Stimulated activated CD4-positive, alpha-beta T cell treated with anti-CD3 and anti-CD28 coated beads, Interleukin-1b, Interleukin-23, amount 100 ng/mL, for 48 hours (primary cell): ENCODE data around the gene GRIK4.

Experiments
- DNase-seq: peaks from one replicate; pipeline ENCODE4 v3.0.0-alpha.2; 2020

GRIK4 gene

DNA sequence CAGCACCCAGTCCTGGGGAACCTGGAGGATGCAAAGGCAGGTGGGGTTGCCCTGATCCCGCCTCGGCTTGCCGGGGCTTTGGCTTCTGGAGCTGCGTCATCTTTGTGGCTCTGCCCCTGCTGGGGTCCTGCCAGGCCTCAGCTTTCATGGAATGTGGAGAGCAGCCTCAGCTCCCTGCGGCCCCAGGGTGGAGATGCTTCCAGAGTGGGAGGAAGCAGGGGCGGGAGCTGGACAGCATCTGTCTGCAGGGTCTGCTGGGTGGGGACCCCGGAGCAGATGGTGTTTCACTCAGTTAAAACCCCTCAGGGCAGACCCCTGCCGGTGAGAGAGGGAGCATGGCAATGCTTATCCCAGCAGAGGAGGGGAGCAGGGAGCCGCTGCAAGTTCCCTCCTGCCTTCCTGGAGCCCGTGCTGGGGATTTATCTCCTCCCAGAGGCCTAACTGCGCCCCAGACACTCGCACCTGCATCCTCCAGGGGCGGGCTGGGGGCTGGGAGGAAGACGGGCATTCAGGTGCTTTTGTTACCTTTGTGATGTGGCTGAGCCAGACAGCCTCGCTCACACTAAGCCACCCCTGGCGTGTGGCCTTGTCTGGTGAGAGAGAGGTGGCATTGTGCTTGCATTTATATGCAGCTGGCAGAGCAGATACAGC is 15.7 kb downstream of the GRIK4 start:
- DNase-seq: no peak

GRCh38 chr11:120528749-120529148 is 17.2 kb downstream of the GRIK4 start:
- no peak for DNase-seq

DNA sequence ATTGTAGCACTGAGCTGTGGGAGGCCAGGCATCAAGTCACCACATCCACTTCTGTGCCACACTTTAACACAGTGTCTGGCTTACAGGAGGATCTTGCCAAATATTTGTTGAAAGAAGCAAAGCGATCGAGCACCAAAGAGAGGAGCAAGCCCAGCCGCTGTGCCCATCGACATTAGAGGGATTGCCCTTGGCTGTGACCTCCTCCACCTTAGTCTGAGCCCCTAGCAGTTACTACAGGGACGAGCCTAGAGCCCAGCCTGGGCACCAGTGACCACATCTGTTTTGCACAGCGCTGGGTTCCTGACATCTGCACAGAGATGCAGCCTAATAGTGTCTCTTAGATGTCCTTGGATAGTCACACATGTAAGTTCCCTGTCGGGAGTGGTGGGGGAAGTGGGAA is 17.7 kb downstream of the GRIK4 start:
- DNase-seq: no peak

- DNase-seq: no peak
Measured at GRCh38 chr11:120529911-120530310, 18.4 kb downstream of the GRIK4 start.

DNA sequence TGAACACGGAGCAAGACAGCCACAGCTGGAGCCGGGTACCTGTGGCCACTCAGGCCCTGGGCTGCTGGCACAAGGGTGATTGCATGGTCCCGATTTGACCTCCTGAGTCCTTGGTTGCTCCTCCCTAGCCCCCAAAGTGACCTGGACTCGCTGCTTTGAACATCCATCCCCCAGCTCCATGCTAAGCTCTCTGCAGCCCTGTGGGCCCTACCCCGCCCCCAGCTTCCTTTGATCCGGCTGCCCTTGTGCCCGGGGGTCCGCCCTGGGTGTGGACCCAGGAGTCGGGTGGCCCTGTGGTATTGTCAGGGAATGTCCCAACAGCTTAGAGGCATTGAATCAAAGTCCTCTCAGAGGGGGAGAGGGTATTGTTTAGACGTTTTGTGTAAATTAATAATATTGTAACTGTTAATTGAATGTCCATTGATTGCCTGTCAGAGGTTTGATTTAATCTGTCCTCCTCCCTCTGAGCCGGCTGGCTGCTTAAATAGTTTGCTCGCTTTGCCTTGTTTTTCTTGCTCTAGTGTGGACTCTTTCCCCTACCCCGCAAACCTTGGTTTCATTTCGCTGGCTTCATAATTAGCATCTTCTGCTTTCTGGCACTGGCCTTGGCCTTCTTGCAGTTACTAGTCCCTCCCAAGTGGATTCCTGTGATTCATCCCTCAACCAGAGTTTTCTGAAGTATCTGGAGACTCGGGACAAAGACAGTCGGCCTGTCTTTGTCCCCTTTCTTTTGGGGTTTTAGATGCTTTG is 20.7 kb downstream of the GRIK4 start:
- no peak for DNase-seq

DNA sequence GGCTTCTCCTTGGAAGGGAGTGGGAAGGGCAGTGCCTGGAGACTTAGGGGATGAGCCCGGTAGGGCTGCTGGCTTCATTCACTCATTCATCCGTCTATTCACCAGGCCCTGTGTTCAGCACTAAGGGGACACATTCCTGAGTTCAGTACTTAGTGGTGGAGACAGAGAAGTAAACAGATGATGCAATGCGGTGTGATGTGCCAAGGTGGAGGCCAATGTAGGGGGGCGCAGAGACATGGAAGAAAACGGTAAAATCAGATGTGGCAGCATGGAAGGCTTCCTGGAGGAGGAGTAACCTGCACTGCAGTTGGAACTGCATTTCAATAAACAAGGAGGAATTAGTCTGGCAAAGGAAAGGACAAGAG is 21.3 kb downstream of the GRIK4 start:
- DNase-seq: no peak

DNA sequence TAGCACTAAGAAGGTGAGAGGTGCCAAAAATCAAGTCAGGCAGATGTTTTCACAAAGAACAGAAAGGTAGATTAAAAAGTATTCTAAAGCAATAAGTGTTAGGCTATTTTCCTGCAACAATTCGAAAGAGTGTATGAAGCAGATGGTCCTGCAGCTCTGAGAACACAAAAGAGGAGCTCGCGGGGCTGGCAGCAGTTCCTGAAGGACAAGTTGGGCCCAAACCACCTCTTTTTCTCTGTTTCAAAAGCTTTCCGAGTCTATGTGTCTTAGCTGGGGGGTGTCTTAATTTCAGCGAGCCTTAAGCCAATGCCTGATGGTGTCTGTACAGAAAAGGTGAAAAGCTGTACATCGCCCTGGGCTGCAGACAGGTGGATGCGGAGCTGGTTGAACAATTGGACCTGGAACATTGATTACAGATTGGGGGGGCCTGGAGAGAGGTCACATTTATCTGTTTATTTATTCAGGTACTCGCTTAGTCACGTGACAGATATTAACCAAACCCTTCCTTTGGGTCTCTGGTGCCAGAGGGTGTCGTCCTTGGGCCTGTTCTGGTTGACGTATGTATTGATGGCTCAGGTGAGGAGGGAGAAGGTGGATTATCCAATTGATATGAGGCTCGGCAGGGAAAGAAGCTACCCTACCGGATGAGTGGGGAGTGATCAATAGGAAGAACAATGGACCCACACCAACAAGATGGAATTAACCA is 24.7 kb downstream of the GRIK4 start:
- no peak for DNase-seq

- no peak for DNase-seq
Measured at GRCh38 chr11:120536797-120537169, 25.2 kb downstream of the GRIK4 start.

DNA sequence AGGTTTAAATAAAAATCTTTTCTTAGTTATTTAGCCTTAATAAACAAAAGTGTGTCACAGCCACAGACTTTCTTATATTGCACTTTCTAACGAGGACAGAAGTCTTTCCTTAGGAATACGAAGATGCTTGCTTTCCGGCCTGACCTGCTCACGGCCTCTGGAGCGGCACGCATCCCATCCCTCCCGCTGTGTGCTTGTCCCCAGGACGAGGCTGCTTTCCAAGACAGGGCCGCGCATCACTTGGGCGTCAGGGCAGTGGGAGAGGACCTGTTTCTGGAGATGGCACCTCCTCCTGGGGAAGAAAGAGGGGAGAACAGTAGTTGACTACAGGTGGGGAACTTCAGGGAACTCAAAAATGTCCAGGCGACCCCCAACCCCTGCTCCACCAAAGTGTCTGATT is 26.4 kb downstream of the GRIK4 start:
- no peak for DNase-seq

GRCh38 chr11:120538707-120539106 is 27.2 kb downstream of the GRIK4 start:
- no peak for DNase-seq

- DNase-seq: no peak
Measured at GRCh38 chr11:120539667-120540369, 28.3 kb downstream of the GRIK4 start.

DNA sequence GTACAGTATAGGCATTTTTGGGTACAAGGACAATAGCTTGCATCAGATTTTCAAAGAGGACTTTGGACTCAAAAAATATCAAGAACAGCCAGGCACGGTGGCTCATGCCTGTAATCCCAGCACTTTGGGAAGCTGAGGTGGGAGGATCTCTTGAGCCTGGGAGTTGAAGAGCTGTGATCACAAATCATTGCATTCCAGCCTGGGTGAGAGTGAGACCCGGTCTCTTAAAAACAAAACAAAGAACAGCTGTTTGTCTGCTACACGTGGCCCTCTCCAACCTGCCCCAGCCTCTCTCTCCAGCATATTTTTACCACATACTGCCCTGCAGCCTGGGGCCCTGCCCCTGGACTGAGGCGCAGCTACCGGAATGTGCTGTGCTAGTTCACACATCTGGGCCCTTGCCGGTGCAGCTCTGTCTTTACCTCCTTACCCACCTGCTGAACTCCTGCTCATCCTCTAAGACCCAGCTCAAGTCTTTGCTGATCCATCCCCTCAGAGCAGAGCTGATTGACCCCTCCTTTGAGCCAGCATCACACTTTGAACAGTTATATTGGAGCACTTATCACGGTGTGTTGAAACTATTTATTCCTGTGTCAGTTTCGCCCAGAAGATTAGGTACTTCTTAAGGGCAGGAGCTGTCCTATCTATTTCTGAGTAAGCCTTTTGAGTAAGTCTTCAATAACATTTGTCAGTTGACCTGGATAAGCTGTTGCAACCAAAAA is 29.4 kb downstream of the GRIK4 start:
- no peak for DNase-seq

- DNase-seq: no peak
Measured at GRCh38 chr11:120543521-120544215, 32.1 kb downstream of the GRIK4 start.

DNA sequence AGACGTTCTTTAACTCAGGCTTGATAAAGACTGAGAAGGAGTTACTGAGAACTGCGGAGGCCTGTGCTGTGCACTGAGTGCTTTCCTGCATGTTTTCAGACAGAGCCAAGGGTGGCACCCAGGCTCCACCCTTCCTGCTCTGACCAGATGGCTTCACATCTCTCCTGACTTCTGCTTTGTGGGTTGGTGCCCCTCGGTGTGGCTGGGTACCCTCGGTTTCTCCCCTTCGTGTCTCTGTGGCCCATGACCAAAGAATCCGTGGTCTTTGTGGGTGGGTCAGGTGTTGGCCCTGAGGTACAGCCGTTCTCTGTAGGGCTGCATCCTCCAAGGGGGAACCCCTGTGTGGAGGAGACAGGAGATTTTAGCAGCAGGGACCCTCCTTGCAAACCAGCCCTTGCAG is 34.3 kb downstream of the GRIK4 start:
- no peak for DNase-seq

- no peak for DNase-seq
Measured at GRCh38 chr11:120546312-120547205, 35.0 kb downstream of the GRIK4 start.

- no peak for DNase-seq
Measured at GRCh38 chr11:120547316-120547715, 35.8 kb downstream of the GRIK4 start.

DNA sequence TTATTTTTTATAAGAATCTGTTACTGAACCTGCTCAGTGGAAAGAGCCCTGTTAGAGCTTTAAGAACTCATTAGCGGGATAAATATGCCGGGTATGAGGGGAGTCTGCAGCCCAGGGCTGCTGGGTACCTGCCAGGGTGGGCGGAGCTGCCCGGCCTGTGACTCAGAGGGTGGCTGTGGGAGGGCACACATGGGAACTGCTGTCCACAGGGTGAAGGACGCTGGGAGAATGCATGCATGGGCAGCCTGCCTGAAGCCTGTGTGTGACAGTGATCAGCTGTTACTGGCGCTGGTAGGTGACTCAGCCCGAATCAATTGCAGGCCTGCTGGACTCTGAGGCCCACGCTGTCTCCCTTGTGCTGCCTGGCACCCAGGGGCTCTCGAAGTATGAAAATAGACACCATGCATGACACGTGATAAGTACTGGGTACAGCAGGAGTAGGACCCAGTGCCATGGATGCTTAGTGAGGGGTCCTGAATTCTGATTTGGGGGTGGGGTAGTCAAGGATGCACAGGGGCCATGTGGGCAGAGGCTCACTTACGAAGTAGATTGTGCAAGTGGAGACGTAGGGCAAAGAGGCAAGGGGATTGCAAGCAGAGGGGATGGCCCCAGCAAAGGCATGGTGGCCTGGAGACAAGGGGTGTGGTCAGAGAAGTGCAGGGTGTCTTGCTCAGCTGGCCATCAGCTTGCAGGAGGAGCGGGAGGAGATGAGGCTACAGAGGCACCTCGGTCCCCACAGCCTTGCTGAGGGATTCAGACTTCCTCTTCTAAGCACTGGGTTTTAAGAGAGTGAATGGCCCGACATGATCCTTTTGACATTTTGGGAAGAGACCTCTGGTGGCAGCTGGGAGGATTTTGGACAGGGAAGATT is 36.5 kb downstream of the GRIK4 start:
- no peak for DNase-seq

DNA sequence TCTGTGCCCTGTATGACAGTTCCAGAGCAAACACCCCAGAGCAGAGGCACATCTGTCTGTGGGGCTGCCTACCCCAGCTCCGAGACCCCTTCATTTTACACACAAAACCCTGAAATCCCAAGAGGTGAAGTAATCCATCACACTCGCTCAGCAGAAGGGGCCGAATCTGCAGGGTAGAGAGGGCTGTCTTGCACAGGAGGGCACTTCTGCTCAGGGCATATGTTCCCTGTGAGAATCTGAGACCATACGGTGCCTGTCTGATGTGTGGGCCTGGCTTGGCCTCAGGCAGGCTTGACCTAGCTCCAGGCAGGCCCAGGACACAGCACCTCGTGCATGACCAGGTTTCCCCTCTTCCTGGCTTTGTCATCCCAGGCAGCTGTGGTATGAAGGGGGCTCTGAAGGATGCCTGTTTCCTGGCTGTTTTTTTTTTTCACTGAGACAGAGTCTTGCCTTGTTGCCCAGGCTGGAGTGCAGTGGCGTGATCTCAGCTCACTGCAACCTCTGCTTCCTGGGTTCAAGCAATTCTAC is 37.2 kb downstream of the GRIK4 start:
- DNase-seq: no peak

GRCh38 chr11:120549346-120549745 is 37.8 kb downstream of the GRIK4 start:
- no peak for DNase-seq

GRCh38 chr11:120550007-120550406 is 38.5 kb downstream of the GRIK4 start:
- no peak for DNase-seq
